GM23338 (cell line): ENCODE results near the gene TBC1D8B. TPM values are rescaled to one million over a fixed set of nuclear protein-coding genes. Genes with fewer than 3 reads are reported as not detected.

ENCODE experiments used
- ATAC-seq: fragments of 200-7000 bp; cut with Tn5 transposase; 3 replicates; pipeline ENCODE4 v1.9.1; 2020
- DNase-seq: peaks from one replicate; pipeline ENCODE4 v3.0.0-alpha.2; 2015; ENCODE audit warnings: low spot score
- H2AFZ ChIP-seq: fragments of 200-600 bp; sonication (generic); 2 replicates; pipeline ENCODE4 v1.8.0; 2016; ENCODE audit warnings: antibody characterized with exemption, mild to moderate bottlenecking, moderate library complexity
- H3F3A ChIP-seq: fragments of 200-600 bp; sonication (generic); replicated peaks from 2 replicates; pipeline ENCODE4 v1.8.0; 2017; ENCODE audit warnings: antibody characterized with exemption, mixed run types, low read depth
- H3K27ac ChIP-seq: fragments of 200-600 bp; sonication (generic); 2 replicates; pipeline ENCODE4 v1.6.1; 2016; ENCODE audit warnings: low read depth
- H3K27me3 ChIP-seq: fragments of 200-600 bp; sonication (generic); 2 replicates; pipeline ENCODE4 v1.8.0; 2016; ENCODE audit warnings: mild to moderate bottlenecking, mixed run types, moderate library complexity; ENCODE audit not compliant: insufficient read depth
- H3K36me3 ChIP-seq: fragments of 200-600 bp; sonication (generic); 2 replicates; pipeline ENCODE4 v1.8.0; 2016; ENCODE audit warnings: mild to moderate bottlenecking; ENCODE audit not compliant: insufficient read depth
- H3K4me1 ChIP-seq: fragments of 200-600 bp; sonication (generic); 2 replicates; pipeline ENCODE4 v1.8.0; 2016; ENCODE audit warnings: mild to moderate bottlenecking, moderate library complexity; ENCODE audit not compliant: insufficient read depth
- H3K4me2 ChIP-seq: fragments of 200-600 bp; sonication (generic); 2 replicates; pipeline ENCODE4 v1.7.1; 2017; ENCODE audit warnings: mixed run types
- H3K4me3 ChIP-seq: fragments of 200-600 bp; sonication (generic); 2 replicates; pipeline ENCODE4 v1.6.1; 2016; ENCODE audit warnings: mixed run types
- H3K79me2 ChIP-seq: fragments of 200-600 bp; sonication (generic); replicated peaks from 2 replicates; pipeline ENCODE4 v1.8.0; 2017; ENCODE audit warnings: mild to moderate bottlenecking; ENCODE audit not compliant: insufficient read depth
- H3K9me2 ChIP-seq: fragments of 200-600 bp; sonication (generic); 2 replicates; pipeline ENCODE4 v1.8.0; 2017; ENCODE audit not compliant: insufficient read depth
- H4K20me1 ChIP-seq: fragments of 200-600 bp; sonication (generic); replicated peaks from 2 replicates; pipeline ENCODE4 v1.8.0; 2017; ENCODE audit warnings: mild to moderate bottlenecking; ENCODE audit not compliant: insufficient read depth
- H3K27ac Mint-ChIP-seq: 2 replicates; pipeline ENCODE4 v1.8.0; 2020; ENCODE audit warnings: inconsistent platforms, mild to moderate bottlenecking, moderate library complexity, mixed read lengths
- H3K27me3 Mint-ChIP-seq: 3 replicates; pipeline ENCODE4 v1.8.0; 2022; ENCODE audit warnings: low read depth, mild to moderate bottlenecking, moderate library complexity, mixed read lengths, inconsistent platforms; ENCODE audit not compliant: insufficient read depth, poor library complexity
- H3K36me3 Mint-ChIP-seq: 3 replicates; pipeline ENCODE4 v1.8.0; 2021; ENCODE audit warnings: low read depth, mild to moderate bottlenecking, inconsistent platforms, moderate library complexity, mixed read lengths
- H3K4me1 Mint-ChIP-seq: 3 replicates; pipeline ENCODE4 v1.8.0; 2020; ENCODE audit warnings: mild to moderate bottlenecking, inconsistent platforms, mixed read lengths
- H3K4me3 Mint-ChIP-seq: 3 replicates; pipeline ENCODE4 v1.8.0; 2021; ENCODE audit warnings: moderate library complexity, mild to moderate bottlenecking, inconsistent platforms, mixed read lengths
- H3K9me3 Mint-ChIP-seq: 3 replicates; pipeline ENCODE4 v1.8.0; 2020; ENCODE audit warnings: moderate library complexity, mild to moderate bottlenecking, inconsistent platforms, mixed read lengths
- CREB1 ChIP-seq: fragments of 250-450 bp; sonication (Bioruptor Pico); IDR thresholded peaks from 2 replicates; pipeline ENCODE4 v1.5.0; 2020; ENCODE audit warnings: low read depth, mild to moderate bottlenecking, moderate library complexity
- CTCF ChIP-seq, 2 experiments: fragments of 200-600 bp in 1 of 2; sonication (generic) in 1 of 2; conservative IDR thresholded peaks; 2 replicates each; pipeline versions ENCODE4 v1.5.1 to v1.6.1; 2016 to 2017; ENCODE audit warnings: antibody characterized with exemption in 2 of 2, low read depth in 2 of 2, mild to moderate bottlenecking in 2 of 2, moderate library complexity in 1 of 2
- ETS1 ChIP-seq: IDR thresholded peaks from 2 replicates; pipeline ENCODE4 v1.6.1; 2016; ENCODE audit warnings: antibody characterized with exemption
- EZH2 ChIP-seq: fragments of 200-600 bp; sonication (generic); IDR thresholded peaks from one replicate; pipeline ENCODE4 v1.8.0; 2017; ENCODE audit warnings: antibody characterized with exemption, mild to moderate bottlenecking, low read depth; ENCODE audit not compliant: unreplicated experiment
- EZH2phosphoT487 ChIP-seq: fragments of 200-600 bp; sonication (generic); IDR thresholded peaks from one replicate; pipeline ENCODE4 v1.8.1; 2018; ENCODE audit warnings: antibody characterized with exemption; ENCODE audit not compliant: unreplicated experiment
- JUNB ChIP-seq: IDR thresholded peaks from one replicate; pipeline ENCODE4 v1.6.1; 2016; ENCODE audit warnings: antibody characterized with exemption; ENCODE audit not compliant: unreplicated experiment
- NANOG ChIP-seq: IDR thresholded peaks from 2 replicates; pipeline ENCODE4 v1.6.1; 2016; ENCODE audit warnings: antibody characterized with exemption, borderline replicate concordance
- POLR2AphosphoS5 ChIP-seq: IDR thresholded peaks from 2 replicates; pipeline ENCODE4 v1.6.1; 2016; ENCODE audit warnings: antibody characterized with exemption, low read depth
- REST ChIP-seq: IDR thresholded peaks from one replicate; pipeline ENCODE4 v1.6.1; 2018; ENCODE audit warnings: antibody characterized with exemption; ENCODE audit not compliant: unreplicated experiment
- STAT1 ChIP-seq: IDR thresholded peaks from one replicate; pipeline ENCODE4 v1.6.1; 2016; ENCODE audit warnings: antibody characterized with exemption; ENCODE audit not compliant: unreplicated experiment
- ZNF114 ChIP-seq: fragments of 250-450 bp; sonication (Bioruptor Pico); IDR thresholded peaks from 2 replicates; pipeline ENCODE4 v1.5.0; 2020; ENCODE audit warnings: mild to moderate bottlenecking, moderate library complexity
- ZNF331 ChIP-seq: fragments of 250-450 bp; sonication (Bioruptor Pico); IDR thresholded peaks from 2 replicates; pipeline ENCODE4 v1.5.0; 2020; ENCODE audit warnings: low read depth, mild to moderate bottlenecking, moderate library complexity
- ZNF462 ChIP-seq: fragments of 250-450 bp; sonication (Bioruptor Pico); IDR thresholded peaks from 2 replicates; pipeline ENCODE4 v1.5.0; 2020; ENCODE audit warnings: mild to moderate bottlenecking, moderate library complexity
- polyA plus RNA-seq: library from polyadenylated mRNA; unstranded; fragments of >200 nt; fragmentation: Nextera tagmentation; extraction: Ambion mirVana; gene quantifications from 2 replicates; pipeline ENCODE4 v1.2.1, GENCODE V29; 2016
- total RNA-seq: library from RNA; depleted of rRNA; stranded (reverse); fragments of >200 nt; shearing (Covaris generic); gene quantifications from 2 replicates; pipeline ENCODE4 v1.2.3, GENCODE V29; 2014

Gene TBC1D8B
- total and polyA plus RNA-seq, 2 experiments from 2014 or later: 5.5 to 7.6 TPM

GRCh38 chrX:106783716-106784115 lies 18.8 kb upstream of the TBC1D8B start:
- DNase-seq: peak; percentile 70

More at GRCh38 chrX:106783716-106784115, 18.8 kb upstream of the TBC1D8B start:
- H3K27ac Mint-ChIP-seq: peak overlapping the region; percentile 94
- no peaks in the 10 kb centered on the region for H3K9me3 Mint-ChIP-seq
- peak; percentile 96 for ATAC-seq
- peaks cover 29% of the 10 kb centered on the region for H3K4me1 Mint-ChIP-seq
- Histone ChIP-seq H4K20me1 (no peaks in the 10 kb centered on the region), H3K9me2 (no peaks in the 10 kb centered on the region), H3K36me3 (no peaks in the 10 kb centered on the region), H3K27ac (peak overlapping the region; percentile 83), H2AFZ (no peak overlapping the region), H3F3A (no peaks in the 10 kb centered on the region), H3K4me1 (peaks cover 32% of the 10 kb centered on the region), H3K4me3 (peak overlapping the region; percentile 40; the same call in 1 of the 2 replicates), H3K27me3 (no peaks in the 10 kb centered on the region), H3K4me2 (peak overlapping the region; percentile 73), H3K79me2 (no peaks in the 10 kb centered on the region)
- no peaks in the 10 kb centered on the region for H3K36me3 Mint-ChIP-seq
- peak overlapping the region; percentile 63 for H3K4me3 Mint-ChIP-seq
- no peak for TF ChIP-seq STAT1
- TF ChIP-seq REST: no peak
- no peak for TF ChIP-seq ZNF462 (CRISPR knock-in tag)
- no peak for TF ChIP-seq EZH2phosphoT487
- TF ChIP-seq ZNF331 (CRISPR knock-in tag): no peak
- no peak for TF ChIP-seq POLR2AphosphoS5
- no peak for TF ChIP-seq CTCF (conservative IDR thresholded peaks at IDR 0.05; ENCODE audit: low read depth in 2 of 2)
- no peak for TF ChIP-seq JUNB
- TF ChIP-seq ZNF114: no peak
- TF ChIP-seq EZH2: no peak
- TF ChIP-seq NANOG: no peak
- no peak for TF ChIP-seq CREB1 (CRISPR knock-in tag)
- TF ChIP-seq ETS1: no peak
- H3K27me3 Mint-ChIP-seq: peaks cover 2% of the 10 kb centered on the region
